ENCODE results near the gene TUBA3E. TPM values are rescaled to one million over a fixed set of nuclear protein-coding genes. Genes with fewer than 3 reads are reported as not detected.
"Not testable (repeated sequence)": the region's sequence is repeated elsewhere in the genome, so short reads cannot be mapped to it uniquely, and the experiment has no call there.

The TUBA3E gene
- total RNA-seq, 1 donor from 2014 or later = not detected

DNA sequence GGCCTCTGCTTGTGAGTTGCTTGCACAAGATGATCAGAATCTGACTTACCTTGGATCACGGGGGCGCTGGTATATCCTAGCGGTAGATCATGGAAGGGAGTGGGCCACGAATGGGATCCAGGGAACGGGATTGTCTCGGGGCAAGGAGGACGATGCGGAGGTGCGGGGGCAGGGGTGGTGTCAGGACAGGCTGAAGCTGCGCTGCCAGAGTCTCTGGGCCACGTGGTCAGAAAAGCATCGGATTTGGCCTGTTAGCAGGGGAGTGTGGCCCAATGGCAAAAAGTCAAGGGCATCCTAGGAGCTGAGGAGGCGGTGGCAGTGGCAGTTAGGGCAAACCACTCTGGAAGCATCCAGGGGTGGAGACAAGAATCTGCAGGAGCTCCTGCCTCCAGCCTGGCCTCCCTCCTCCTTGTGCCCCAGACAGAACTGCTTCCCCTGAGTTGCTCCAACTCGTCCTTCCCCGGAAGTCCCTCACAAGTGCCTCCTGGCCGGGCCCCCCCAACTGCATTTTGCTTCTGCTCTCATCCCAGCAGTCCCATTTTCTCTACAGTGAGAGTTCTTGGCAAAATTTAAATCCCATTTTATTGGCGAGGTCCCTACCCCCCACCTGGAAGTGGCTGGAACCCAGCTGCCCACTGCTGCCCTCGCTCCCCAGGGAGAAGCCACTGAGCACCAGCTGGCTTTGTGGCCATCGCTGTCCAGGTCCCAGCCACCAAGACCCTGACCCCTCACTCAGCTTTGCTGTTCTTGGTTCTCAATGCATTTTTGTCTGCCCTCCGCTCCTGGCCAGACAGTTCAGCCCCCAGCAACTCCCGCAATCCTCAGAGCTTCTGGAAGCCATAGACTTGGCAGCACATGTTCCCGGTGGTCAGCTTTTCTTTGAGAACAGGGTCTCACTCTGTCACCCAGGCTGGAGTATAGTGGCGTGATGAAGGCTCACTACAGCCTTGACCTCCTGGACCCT is 47.8 kb downstream of the TUBA3E start:
- peaks cover 5% of the 10 kb centered on the region for H3K4me1 Mint-ChIP-seq (ENCODE audit: low read depth, unreplicated experiment)
- H3K9me3 Mint-ChIP-seq (ENCODE audit: unreplicated experiment) = peaks cover 2% of the 10 kb centered on the region
- no peak overlapping the region for H3K27ac Mint-ChIP-seq (ENCODE audit: unreplicated experiment)
- no peak overlapping the region for H3K4me3 Mint-ChIP-seq (ENCODE audit: unreplicated experiment)
- no peaks in the 10 kb centered on the region for H3K36me3 Mint-ChIP-seq (ENCODE audit: unreplicated experiment)
- no peak for DNase-seq
- TF ChIP-seq, protein P1, sequence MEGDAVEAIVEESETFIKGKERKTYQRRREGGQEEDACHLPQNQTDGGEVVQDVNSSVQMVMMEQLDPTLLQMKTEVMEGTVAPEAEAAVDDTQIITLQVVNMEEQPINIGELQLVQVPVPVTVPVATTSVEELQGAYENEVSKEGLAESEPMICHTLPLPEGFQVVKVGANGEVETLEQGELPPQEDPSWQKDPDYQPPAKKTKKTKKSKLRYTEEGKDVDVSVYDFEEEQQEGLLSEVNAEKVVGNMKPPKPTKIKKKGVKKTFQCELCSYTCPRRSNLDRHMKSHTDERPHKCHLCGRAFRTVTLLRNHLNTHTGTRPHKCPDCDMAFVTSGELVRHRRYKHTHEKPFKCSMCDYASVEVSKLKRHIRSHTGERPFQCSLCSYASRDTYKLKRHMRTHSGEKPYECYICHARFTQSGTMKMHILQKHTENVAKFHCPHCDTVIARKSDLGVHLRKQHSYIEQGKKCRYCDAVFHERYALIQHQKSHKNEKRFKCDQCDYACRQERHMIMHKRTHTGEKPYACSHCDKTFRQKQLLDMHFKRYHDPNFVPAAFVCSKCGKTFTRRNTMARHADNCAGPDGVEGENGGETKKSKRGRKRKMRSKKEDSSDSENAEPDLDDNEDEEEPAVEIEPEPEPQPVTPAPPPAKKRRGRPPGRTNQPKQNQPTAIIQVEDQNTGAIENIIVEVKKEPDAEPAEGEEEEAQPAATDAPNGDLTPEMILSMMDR (IDR thresholded peaks at IDR 0.05; ENCODE audit: partially characterized antibody, unreplicated experiment) = no peak
- H3K27me3 Mint-ChIP-seq (ENCODE audit: unreplicated experiment) = peaks cover 2% of the 10 kb centered on the region

DNA sequence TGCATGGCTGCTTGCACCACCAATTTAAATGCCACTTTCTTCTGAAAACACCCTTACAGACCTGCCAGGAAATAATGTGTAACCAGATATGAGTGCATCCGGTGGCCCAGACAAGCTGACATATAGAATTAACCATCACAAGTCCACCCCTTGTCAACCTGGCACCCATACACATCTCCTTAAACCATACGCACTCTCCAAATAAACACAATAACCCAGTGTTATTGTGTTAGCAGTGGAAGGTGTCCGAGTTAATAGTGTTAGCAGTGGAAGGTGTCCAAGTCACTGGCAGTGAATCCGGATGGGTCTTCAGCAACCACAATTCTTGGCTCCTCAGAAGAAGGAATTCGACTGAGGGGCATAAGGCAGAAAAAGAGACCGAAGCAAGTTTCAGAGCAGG is 49.7 kb downstream of the TUBA3E start:
- not testable (repeated sequence) for H3K4me3 Mint-ChIP-seq (ENCODE audit: unreplicated experiment); DNase-seq; H3K9me3 Mint-ChIP-seq (ENCODE audit: unreplicated experiment); H3K27ac Mint-ChIP-seq (ENCODE audit: unreplicated experiment); H3K36me3 Mint-ChIP-seq (ENCODE audit: unreplicated experiment); H3K27me3 Mint-ChIP-seq (ENCODE audit: unreplicated experiment); H3K4me1 Mint-ChIP-seq (ENCODE audit: low read depth, unreplicated experiment)

DNA sequence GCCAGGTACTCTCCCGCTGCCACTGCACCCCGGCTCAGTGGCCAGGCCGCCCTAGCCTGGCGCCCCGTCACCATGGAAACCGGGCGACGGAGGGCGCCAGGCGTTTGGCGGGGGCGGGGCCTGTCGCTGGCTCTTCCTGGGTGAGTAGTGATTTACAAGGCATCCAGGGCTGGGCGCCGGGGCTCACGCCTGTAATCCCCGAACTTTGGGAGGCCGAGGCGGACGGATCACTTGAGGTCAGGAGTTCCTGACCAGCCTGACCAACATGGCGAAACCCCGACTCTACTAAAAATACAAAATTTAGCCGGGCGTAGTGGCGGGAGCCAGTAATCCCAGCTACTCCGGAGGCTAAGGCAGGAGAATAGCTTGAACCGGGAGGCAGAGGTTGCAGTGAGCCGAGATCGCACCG is 53.2 kb downstream of the TUBA3E start, which contains the start of gene CCDC74B:
CCDC74B (minus strand) TSS at position 107 of the 409 bp plus-strand sequence. CDS start 116 bp downstream, outside the sequence.
- peak; percentile 76 for DNase-seq
- H3K4me1 Mint-ChIP-seq (ENCODE audit: low read depth, unreplicated experiment); H3K27me3 Mint-ChIP-seq (ENCODE audit: unreplicated experiment); H3K9me3 Mint-ChIP-seq (ENCODE audit: unreplicated experiment); H3K36me3 Mint-ChIP-seq (ENCODE audit: unreplicated experiment); H3K27ac Mint-ChIP-seq (ENCODE audit: unreplicated experiment): not testable (repeated sequence)
- H3K4me3 Mint-ChIP-seq (ENCODE audit: unreplicated experiment) = peak within 1 kb of the TSS; percentile 75

DNA sequence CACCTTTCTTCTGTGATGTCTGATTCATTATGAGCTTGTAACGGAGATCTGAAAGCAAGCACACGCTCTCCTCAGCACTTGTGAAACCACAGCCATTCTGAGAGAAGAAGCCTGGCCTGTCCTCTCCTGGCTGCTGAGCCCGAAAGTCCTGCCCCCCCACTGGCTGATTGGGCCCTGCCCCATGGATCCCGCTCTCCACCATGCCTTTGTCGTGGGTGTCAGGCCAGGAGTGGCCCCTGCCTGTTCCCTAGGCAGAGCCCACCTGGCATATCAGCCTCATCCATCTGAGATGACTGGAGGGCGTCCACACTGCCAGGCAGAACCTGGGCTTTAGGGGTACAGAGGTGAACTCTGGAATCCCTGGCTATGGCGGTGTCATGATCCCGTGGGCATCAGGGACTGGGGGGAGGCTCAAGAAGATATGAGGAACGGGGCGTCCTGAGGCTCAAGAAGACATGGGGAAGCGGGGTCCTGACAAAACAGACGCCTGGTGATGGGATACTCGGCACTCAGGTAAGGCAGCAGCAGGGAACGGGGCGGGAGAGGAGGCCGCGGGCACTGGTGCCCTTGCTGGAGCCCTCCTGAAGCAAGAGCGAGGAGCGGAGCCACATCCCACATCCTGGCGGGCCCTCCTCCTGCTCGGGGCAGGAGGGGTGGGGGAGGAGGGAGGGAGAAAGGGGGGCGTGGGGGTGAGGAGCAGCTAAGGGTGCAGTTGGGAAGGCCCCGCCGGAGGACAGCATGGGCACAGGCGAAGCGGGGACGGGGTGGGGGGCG is 54.8 kb downstream of the TUBA3E start:
- not testable (repeated sequence) for H3K27ac Mint-ChIP-seq (ENCODE audit: unreplicated experiment); H3K4me3 Mint-ChIP-seq (ENCODE audit: unreplicated experiment); DNase-seq; H3K4me1 Mint-ChIP-seq (ENCODE audit: low read depth, unreplicated experiment); H3K9me3 Mint-ChIP-seq (ENCODE audit: unreplicated experiment); H3K27me3 Mint-ChIP-seq (ENCODE audit: unreplicated experiment); H3K36me3 Mint-ChIP-seq (ENCODE audit: unreplicated experiment)

DNA sequence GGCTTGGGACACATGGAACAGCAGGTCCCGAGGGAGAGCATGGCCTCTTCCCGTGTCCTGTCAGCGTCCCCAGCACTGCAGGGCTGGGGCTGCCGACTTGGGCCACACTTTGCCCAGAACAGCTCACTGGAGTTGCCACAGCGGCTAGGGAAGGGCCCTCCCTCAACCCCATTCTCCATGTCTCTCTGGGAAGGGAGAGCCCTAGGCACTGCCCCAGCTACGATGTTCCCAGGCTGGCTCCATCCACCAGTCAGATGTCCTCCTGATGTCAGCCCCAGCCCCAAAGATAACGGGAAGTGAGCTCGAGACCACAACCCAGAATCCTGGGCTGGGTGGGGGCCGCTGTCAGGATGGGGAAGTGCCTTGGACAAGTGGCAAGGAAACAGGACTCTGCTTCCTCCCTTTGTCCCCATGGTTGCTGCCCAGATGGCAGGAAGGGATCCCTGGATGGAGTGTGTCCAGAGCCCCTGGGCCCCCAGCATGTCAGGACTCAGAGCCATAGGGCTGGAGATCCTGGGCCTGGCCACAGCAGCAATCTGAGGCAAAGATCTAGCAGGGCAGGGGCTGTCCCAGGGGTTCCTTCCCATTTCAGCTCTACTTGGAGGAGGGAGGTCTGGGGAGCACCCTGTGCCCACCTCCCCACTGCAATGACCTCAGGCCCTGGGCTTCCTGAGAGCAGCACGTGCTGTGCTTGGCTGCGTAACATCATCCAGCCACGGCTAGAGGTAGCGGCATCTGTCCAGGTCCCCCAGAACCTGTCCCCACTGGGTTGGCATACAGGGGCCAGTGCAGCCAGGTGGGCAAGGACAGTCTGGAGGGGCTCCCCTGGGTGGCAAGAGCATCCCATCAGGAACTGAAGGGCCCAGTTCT is 55.6 kb downstream of the TUBA3E start:
- not testable (repeated sequence) for H3K27ac Mint-ChIP-seq (ENCODE audit: unreplicated experiment); H3K4me3 Mint-ChIP-seq (ENCODE audit: unreplicated experiment); H3K4me1 Mint-ChIP-seq (ENCODE audit: low read depth, unreplicated experiment); DNase-seq; H3K27me3 Mint-ChIP-seq (ENCODE audit: unreplicated experiment); H3K36me3 Mint-ChIP-seq (ENCODE audit: unreplicated experiment); H3K9me3 Mint-ChIP-seq (ENCODE audit: unreplicated experiment)

Other genes with a start within 250 kb of the TUBA3E start
- gene RAB6C, start 218.8 kb downstream of the TUBA3E start, total RNA-seq (ENCODE audit: unreplicated experiment) = 0.25 TPM
- 12.8 TPM for gene POTEF, start 69.2 kb downstream of the TUBA3E start, total RNA-seq (ENCODE audit: unreplicated experiment)
- gene CCDC74B, start 53.3 kb downstream of the TUBA3E start, total RNA-seq (ENCODE audit: unreplicated experiment) = 0.29 TPM
- gene SMPD4, start 16.8 kb downstream of the TUBA3E start, total RNA-seq (ENCODE audit: unreplicated experiment) = 83.4 TPM
- gene MZT2B, start 16.2 kb downstream of the TUBA3E start, total RNA-seq (ENCODE audit: unreplicated experiment) = 172 TPM
- gene IMP4, start 144.5 kb upstream of the TUBA3E start, total RNA-seq (ENCODE audit: unreplicated experiment) = 48.3 TPM
- gene PTPN18, start 157.6 kb upstream of the TUBA3E start, total RNA-seq (ENCODE audit: unreplicated experiment) = 78.5 TPM